K562 (cell line): Measurements from ENCODE around the gene SAMD9L. TPM values are rescaled to one million over a fixed set of nuclear protein-coding genes. Genes with fewer than 3 reads are reported as not detected.

Source experiments
- ATAC-seq: fragments of 200-7000 bp; cut with Tn5 transposase; 3 replicates; pipeline ENCODE4 v1.9.1; 2020; ENCODE audit warnings: moderate library complexity
- BruUV-seq: library from RNA; stranded (reverse); fragments of 400-500 nt; replicated peaks from 2 replicates; lab custom pipeline; 2021; lab: Mats Ljungman, UMichigan
- CTCF ChIA-PET: fragments of 300-600 bp; formaldehyde crosslinking; extraction: SDS; loops from one replicate; lab custom pipeline; 2021; ENCODE audit warnings: low intra/inter-chr PET ratio; lab: Yijun Ruan, JAX
- POLR2A ChIA-PET: fragments of 300-600, 350-650 bp; sonication (Branson Sonifier 250); formaldehyde crosslinking; extraction: SDS; loops from one replicate; lab custom pipeline; 2021; ENCODE audit warnings: antibody characterized with exemption, inconsistent platforms; lab: Yijun Ruan, JAX
- DNase-seq, 4 experiments: peaks; one replicate each; pipeline versions ENCODE4 v3.0.0 to v3.0.0-alpha.2; 2011 to 2018; ENCODE audit warnings: low spot score in 3 of 4, mixed read lengths in 3 of 4; ENCODE audit errors: extremely low read depth in 1 of 4
- FAIRE-seq: peaks from 2 replicates; lab custom pipeline; 2011; peaks lifted over from hg19 to GRCh38; lab: Jason Lieb, UNC
- H2AFZ ChIP-seq: 2 replicates; pipeline ENCODE4 v1.6.0; 2011; ENCODE audit warnings: low read depth, low read length, control low read depth, inconsistent platforms
- H3K27ac ChIP-seq: fragments of 200-600 bp; 3 replicates; pipeline ENCODE4 v1.8.0; 2011; ENCODE audit warnings: low read depth, mild to moderate bottlenecking, control low read depth, inconsistent platforms, low read length, moderate library complexity, mixed read lengths; ENCODE audit errors: extremely low read depth
- H3K27me3 ChIP-seq, 2 experiments: fragments of 300-600 bp in 1 of 2; 2 replicates in 1 of 2; 3 replicates in 1 of 2; pipeline versions ENCODE4 v1.6.0 to v1.8.0; 2011; ENCODE audit warnings: inconsistent platforms in 2 of 2, low read length in 2 of 2, mild to moderate bottlenecking in 1 of 2, mixed read lengths in 1 of 2, moderate library complexity in 1 of 2; ENCODE audit not compliant: control insufficient read depth in 2 of 2, insufficient read depth in 2 of 2
- H3K36me3 ChIP-seq: fragments of 300-600 bp; 3 replicates; pipeline ENCODE4 v1.8.0; 2011; ENCODE audit warnings: mild to moderate bottlenecking, low read length, inconsistent platforms; ENCODE audit not compliant: control insufficient read depth, insufficient read depth
- H3K4me1 ChIP-seq, 2 experiments: fragments of 200-600 bp in 1 of 2; replicated peaks in 1 of 2; 2 replicates in 1 of 2; 3 replicates in 1 of 2; pipeline versions ENCODE4 v1.5.1 to v1.8.0; 2011; ENCODE audit warnings: inconsistent platforms in 2 of 2, low read length in 2 of 2, mild to moderate bottlenecking in 1 of 2, mixed read lengths in 1 of 2, moderate library complexity in 1 of 2; ENCODE audit not compliant: control insufficient read depth in 2 of 2, insufficient read depth in 2 of 2
- H3K4me2 ChIP-seq: 2 replicates; pipeline ENCODE4 v1.6.1; 2011; ENCODE audit warnings: low read length, control low read depth, inconsistent platforms, mixed read lengths; ENCODE audit not compliant: insufficient read depth
- H3K4me3 ChIP-seq: fragments of 200-600 bp; sonication (generic), shearing (Covaris generic); 2 replicates; pipeline ENCODE4 v1.5.1; 2016; ENCODE audit warnings: control low read depth, inconsistent platforms
- H3K79me2 ChIP-seq: fragments of 200-600 bp; 3 replicates; pipeline ENCODE4 v1.8.0; 2011; ENCODE audit warnings: low read length, inconsistent platforms; ENCODE audit not compliant: control insufficient read depth, insufficient read depth
- H3K9ac ChIP-seq, 2 experiments: 2 replicates each; pipeline versions ENCODE4 v1.6.0 to v1.6.1; 2011; ENCODE audit warnings: low read depth in 2 of 2, low read length in 2 of 2, control low read depth in 1 of 2, inconsistent platforms in 1 of 2, mild to moderate bottlenecking in 1 of 2, mixed read lengths in 1 of 2; ENCODE audit not compliant: insufficient read depth in 1 of 2
- H3K9me1 ChIP-seq: one replicate; pipeline ENCODE4 v1.6.0; 2011; ENCODE audit warnings: inconsistent platforms, mild to moderate bottlenecking, low read length, moderate library complexity; ENCODE audit not compliant: control insufficient read depth, insufficient read depth
- H3K9me3 ChIP-seq: replicated peaks from 2 replicates; pipeline ENCODE4 v1.5.1; 2011; ENCODE audit warnings: low read depth, low read length, inconsistent platforms; ENCODE audit not compliant: control insufficient read depth, insufficient read depth
- H4K20me1 ChIP-seq: replicated peaks from 2 replicates; pipeline ENCODE4 v1.6.1; 2011; ENCODE audit warnings: low read length, inconsistent platforms, mixed read lengths; ENCODE audit not compliant: control insufficient read depth, insufficient read depth
- CREM ChIP-seq: IDR thresholded peaks from 2 replicates; pipeline ENCODE4 v1.6.1; 2014; ENCODE audit warnings: antibody characterized with exemption, low read depth
- FOXM1 ChIP-seq, 2 experiments: fragments of 450-650 bp in 1 of 2; sonication (generic) in 1 of 2; formaldehyde crosslinking in 1 of 2; IDR thresholded peaks; 2 replicates each; pipeline versions ENCODE4 v1.6.1 to v1.9.0; 2017 to 2022; ENCODE audit warnings: low read depth in 2 of 2, mild to moderate bottlenecking in 2 of 2, missing genetic modification reagents in 1 of 2, moderate library complexity in 1 of 2
- GABPA ChIP-seq: fragments of 200-800 bp; sonication (Bioruptor generic); conservative IDR thresholded peaks from 2 replicates; pipeline ENCODE4 v1.6.1; 2016; ENCODE audit warnings: low read depth, missing genetic modification characterization, missing compliant biosample characterization
- POLR2H ChIP-seq: IDR thresholded peaks from 2 replicates; pipeline ENCODE4 v1.6.1; 2016; ENCODE audit warnings: missing genetic modification characterization, low read depth, mild to moderate bottlenecking, control low read depth, missing compliant biosample characterization, moderate library complexity
- RB1 ChIP-seq: fragments of 450-650 bp; IDR thresholded peaks from 2 replicates; pipeline ENCODE4 v1.6.1; 2017; ENCODE audit warnings: low read depth, mild to moderate bottlenecking
- RBM39 ChIP-seq: fragments of 200-400 bp; formaldehyde crosslinking; optimal IDR thresholded peaks from 2 replicates; pipeline ENCODE3; 2018; ENCODE audit warnings: low read depth, low read length
- SAP30 ChIP-seq: fragments of 200-600 bp; sonication (generic); IDR thresholded peaks from 2 replicates; pipeline ENCODE4 v1.6.1; 2012; ENCODE audit warnings: borderline replicate concordance, low read depth, mild to moderate bottlenecking, moderate library complexity, low read length, control low read depth, inconsistent platforms; ENCODE audit not compliant: insufficient read depth, poor library complexity, severe bottlenecking
- SOX6 ChIP-seq: fragments of 450-650 bp; IDR thresholded peaks from 2 replicates; pipeline ENCODE4 v1.6.1; 2014; ENCODE audit warnings: mild to moderate bottlenecking
- SRSF1 ChIP-seq: fragments of 200-400 bp; formaldehyde crosslinking; IDR thresholded peaks from 2 replicates; pipeline ENCODE4 v1.6.1; 2017; ENCODE audit warnings: mild to moderate bottlenecking, low read depth, low read length, moderate library complexity
- TAL1 ChIP-seq: fragments of 450-650 bp; IDR thresholded peaks from 2 replicates; pipeline ENCODE4 v1.6.1; 2016; ENCODE audit warnings: mild to moderate bottlenecking
- TCF3 ChIP-seq: sonication (generic); formaldehyde crosslinking; IDR thresholded peaks from 2 replicates; pipeline ENCODE4 v1.4.0; 2020; ENCODE audit warnings: mild to moderate bottlenecking, missing genetic modification reagents
- ZKSCAN1 ChIP-seq: fragments of 150-350 bp; IDR thresholded peaks from 2 replicates; pipeline ENCODE4 v1.6.1; 2016; ENCODE audit warnings: low read depth, low read length
- ZNF121 ChIP-seq: sonication (generic); formaldehyde crosslinking; conservative IDR thresholded peaks from 2 replicates; pipeline ENCODE4 v1.8.0; 2022; ENCODE audit warnings: missing genetic modification reagents
- ZNF589 ChIP-seq: fragments of 200-800 bp; sonication (Bioruptor generic); IDR thresholded peaks from 2 replicates; pipeline ENCODE4 v1.6.1; 2016; ENCODE audit warnings: low read depth, missing genetic modification characterization, missing compliant biosample characterization
- WGBS: fragments of 100-300 bp; shearing (Covaris generic); methylation state at CpG from one replicate; pipeline ENCODE4 v1.1.6; 2016; ENCODE audit warnings: low coverage, mixed read lengths; ENCODE audit not compliant: insufficient coverage; ENCODE audit errors: missing lambda C conversion rate; 5-methylcytosine and 5-hydroxymethylcytosine counted together
- in situ Hi-C: fragments of 300-500 bp; cut with MboI; formaldehyde crosslinking; loops from 4 replicates; pipeline ENCODE4 v1.15.0; 2018; ENCODE audit warnings: inconsistent platforms, mixed read lengths
- intact Hi-C: fragments of 100-400 bp; cut with micrococcal nuclease; formaldehyde crosslinking; loops from 2 replicates; pipeline ENCODE4 v1.14.2; 2022
- polyA plus RNA-seq, 8 experiments: library from polyadenylated mRNA; depleted of rRNA in 4 of 8; stranded (reverse) in 5 of 8; unstranded in 3 of 8; fragments of >200 nt; fragmentation: Nextera tagmentation in 2 of 8; fragmentation: Illumina TruSeq in 1 of 8; extraction: Ambion mirVana in 2 of 8; extraction: Trizol in 1 of 8; gene quantifications; 2 replicates each; pipeline versions ENCODE4 v1.2.1 to v1.2.3, GENCODE V29; 2011 to 2014; ENCODE audit warnings: inconsistent platforms in 1 of 8, missing spikeins in 1 of 8
- total RNA-seq, 7 experiments: library from RNA; depleted of rRNA in 6 of 7; stranded (reverse); fragments of >200 nt in 6 of 7; fragmentation: Illumina TruSeq in 2 of 7; extraction: Trizol in 2 of 7; gene quantifications; 2 replicates each; pipeline versions ENCODE4 v1.2.1 to v1.2.3, GENCODE V29; 2011 to 2021; ENCODE audit warnings: low replicate concordance in 1 of 7
- TF ChIP-seq, protein P1 (sequence below): fragments of 250-450 bp; sonication (Bioruptor Pico); IDR thresholded peaks from 2 replicates; pipeline ENCODE4 v1.5.0; 2021
- TF ChIP-seq, protein P2 (sequence below), 2 experiments: fragments of 450-650 bp in 1 of 2; IDR thresholded peaks; 2 replicates each; pipeline ENCODE4 v1.6.1; 2011 to 2017; ENCODE audit warnings: low read depth in 2 of 2, antibody characterized with exemption in 1 of 2, borderline replicate concordance in 1 of 2, low read length in 1 of 2, mild to moderate bottlenecking in 1 of 2, mixed read lengths in 1 of 2; ENCODE audit not compliant: control insufficient read depth in 1 of 2

The SAMD9L gene
- total and polyA plus RNA-seq, 9 of the 15 experiments (the other 6 are each of a cell fraction or from before 2014, with no cell fraction given), result 0.15 to 1.0 (median 0.48) TPM

DNA sequence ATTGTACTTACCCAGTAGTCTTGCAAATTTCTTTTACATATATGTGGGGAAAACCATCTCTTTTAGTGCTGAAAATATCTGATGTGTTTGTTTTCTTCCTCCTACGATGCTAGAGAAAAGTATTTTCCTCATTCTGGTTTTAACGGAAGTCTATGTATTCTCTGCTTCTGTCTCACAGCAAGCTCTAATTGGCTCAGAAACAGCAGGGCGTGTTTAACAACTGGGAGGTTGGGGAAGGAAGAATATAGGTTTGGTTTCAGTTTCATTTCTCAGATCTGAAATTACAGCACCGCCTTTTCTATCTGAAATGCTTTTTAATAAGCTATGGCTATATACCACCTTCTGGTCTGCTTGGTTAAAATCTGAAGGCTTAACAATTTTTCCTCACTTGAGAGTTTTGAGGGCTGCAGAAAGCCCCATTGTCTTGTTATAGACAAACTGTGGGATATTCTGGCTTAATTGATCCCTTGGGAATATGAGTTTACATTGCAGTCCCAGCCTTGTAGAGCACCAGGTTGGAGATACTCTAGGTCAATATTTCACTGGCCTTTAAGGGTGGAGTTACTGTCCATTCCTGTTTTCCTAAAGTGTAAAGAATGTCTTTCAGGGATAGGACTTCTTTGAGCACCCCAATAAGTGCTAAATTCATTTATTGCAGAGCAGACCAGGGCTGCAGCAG, 30.2 kb downstream of the SAMD9L start, which contains the start of gene SAMD9:
TSS of gene SAMD9 (minus strand) at position 128 of the 679 bp plus-strand sequence. CDS start 11,882 bp downstream, outside the sequence.
- no peaks in the 10 kb centered on the region for H3K27me3 ChIP-seq
- peak within 1 kb of the TSS; percentile 26 for H3K4me3 ChIP-seq
- H3K27ac ChIP-seq, result peak within 1 kb of the TSS; percentile 39; the same call in 1 of the 3 replicates
- H3K9me3 ChIP-seq, result no peaks in the 10 kb centered on the region
- peak within 1 kb of the TSS; percentile 86 for H2AFZ ChIP-seq
- ChIA-PET POLR2A (interaction anchor here (0.7 to 1.5 kb wide), 3 partner anchors 13 to 481 kb away, joined by 3 to 4 read pairs (median 3); no protein-coding TSS in a partner anchor), CTCF (no interaction called here)
- no peaks in the 10 kb centered on the region for H3K9me1 ChIP-seq
- 0% methylated on average over 4 of the region's 4 CpGs for WGBS
- no peaks in the 10 kb centered on the region for H4K20me1 ChIP-seq
- H3K4me2 ChIP-seq, result peak within 1 kb of the TSS; percentile 69
- in situ Hi-C loops, result no loop called here
- BruUV-seq, result no TSS peak
- DNase-seq (peak in 2 of 4 experiments; percentile 67 to 82), FAIRE-seq (peak; percentile 84), ATAC-seq (peak; percentile 96)
- H3K79me2 ChIP-seq, result no peaks in the 10 kb centered on the region
- peak within 1 kb of the TSS in 1 of 2 experiments; percentile 18; a peak in 1 of 4 replicates for H3K9ac ChIP-seq
- no peaks in the 10 kb centered on the region for H3K36me3 ChIP-seq
- H3K4me1 ChIP-seq, result no peaks in the 10 kb centered on the region; a peak in 2 of 5 replicates
- intact Hi-C loops, result loop anchor here (2.0 kb wide), 1 partner anchor 29 kb away; no protein-coding TSS in a partner anchor
- TF ChIP-seq, protein P1, sequence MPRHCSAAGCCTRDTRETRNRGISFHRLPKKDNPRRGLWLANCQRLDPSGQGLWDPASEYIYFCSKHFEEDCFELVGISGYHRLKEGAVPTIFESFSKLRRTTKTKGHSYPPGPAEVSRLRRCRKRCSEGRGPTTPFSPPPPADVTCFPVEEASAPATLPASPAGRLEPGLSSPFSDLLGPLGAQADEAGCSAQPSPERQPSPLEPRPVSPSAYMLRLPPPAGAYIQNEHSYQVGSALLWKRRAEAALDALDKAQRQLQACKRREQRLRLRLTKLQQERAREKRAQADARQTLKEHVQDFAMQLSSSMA, result no peak
- TF ChIP-seq ZKSCAN1 (no peak), GABPA (tag) (peak; percentile 49), FOXM1 (IDR thresholded peaks at IDR 0.05; ENCODE audit: low read depth) (no peak), FOXM1 (CRISPR knock-in tag; IDR thresholded peaks at IDR 0.05; ENCODE audit: low read depth) (no peak), RB1 (no peak), TCF3 (CRISPR knock-in tag) (no peak), CREM (no peak), SOX6 (no peak), SRSF1 (no peak), ZNF121 (CRISPR knock-in tag) (no peak), TAL1 (no peak), RBM39 (no peak), POLR2H (tag) (peak; percentile 67), SAP30 (no peak), ZNF589 (CRISPR knock-in tag) (no peak)
- TF ChIP-seq, protein P2, sequence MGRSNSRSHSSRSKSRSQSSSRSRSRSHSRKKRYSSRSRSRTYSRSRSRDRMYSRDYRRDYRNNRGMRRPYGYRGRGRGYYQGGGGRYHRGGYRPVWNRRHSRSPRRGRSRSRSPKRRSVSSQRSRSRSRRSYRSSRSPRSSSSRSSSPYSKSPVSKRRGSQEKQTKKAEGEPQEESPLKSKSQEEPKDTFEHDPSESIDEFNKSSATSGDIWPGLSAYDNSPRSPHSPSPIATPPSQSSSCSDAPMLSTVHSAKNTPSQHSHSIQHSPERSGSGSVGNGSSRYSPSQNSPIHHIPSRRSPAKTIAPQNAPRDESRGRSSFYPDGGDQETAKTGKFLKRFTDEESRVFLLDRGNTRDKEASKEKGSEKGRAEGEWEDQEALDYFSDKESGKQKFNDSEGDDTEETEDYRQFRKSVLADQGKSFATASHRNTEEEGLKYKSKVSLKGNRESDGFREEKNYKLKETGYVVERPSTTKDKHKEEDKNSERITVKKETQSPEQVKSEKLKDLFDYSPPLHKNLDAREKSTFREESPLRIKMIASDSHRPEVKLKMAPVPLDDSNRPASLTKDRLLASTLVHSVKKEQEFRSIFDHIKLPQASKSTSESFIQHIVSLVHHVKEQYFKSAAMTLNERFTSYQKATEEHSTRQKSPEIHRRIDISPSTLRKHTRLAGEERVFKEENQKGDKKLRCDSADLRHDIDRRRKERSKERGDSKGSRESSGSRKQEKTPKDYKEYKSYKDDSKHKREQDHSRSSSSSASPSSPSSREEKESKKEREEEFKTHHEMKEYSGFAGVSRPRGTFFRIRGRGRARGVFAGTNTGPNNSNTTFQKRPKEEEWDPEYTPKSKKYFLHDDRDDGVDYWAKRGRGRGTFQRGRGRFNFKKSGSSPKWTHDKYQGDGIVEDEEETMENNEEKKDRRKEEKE (IDR thresholded peaks at IDR 0.05; ENCODE audit: borderline replicate concordance in 1 of 2, control insufficient read depth in 1 of 2, low read depth in 2 of 2, low read length in 1 of 2), result no peak
